ENCODE results near the gene ARL5A. TPM values are rescaled to one million over a fixed set of nuclear protein-coding genes. Genes with fewer than 3 reads are reported as not detected.

Gene ARL5A
- polyA plus RNA-seq, 2 of the 4 experiments (the other 2 are of a cell fraction), result 28.4 to 29.5 TPM

DNA sequence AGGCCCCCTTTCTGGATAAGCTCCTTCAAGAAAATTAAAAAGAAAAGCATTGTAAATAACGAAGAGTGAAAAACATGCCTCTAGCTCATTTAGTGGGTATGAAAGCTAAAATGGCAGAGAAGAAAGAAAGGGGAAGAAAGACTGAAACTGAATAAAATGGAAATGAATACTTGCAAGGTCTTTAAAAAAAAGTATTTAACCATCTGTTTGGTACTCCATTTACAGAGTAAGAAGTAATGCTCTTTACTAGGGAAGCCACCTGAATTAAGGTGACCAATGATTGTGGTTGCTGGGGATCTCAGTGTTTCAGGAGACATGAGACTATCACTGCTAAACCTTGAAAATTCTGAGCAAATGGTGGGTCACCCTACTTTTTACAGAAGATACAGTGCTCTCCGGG is 17.7 kb upstream of the ARL5A start:
- no peak overlapping the region for H3K4me2 ChIP-seq
- no peak for TF ChIP-seq HOXB5 (CRISPR knock-in tag; IDR thresholded peaks at IDR 0.05)
- no peak for TF ChIP-seq GATA3 (IDR thresholded peaks at IDR 0.05; ENCODE audit: borderline replicate concordance)
- no peak for TF ChIP-seq SREBF2 (IDR thresholded peaks at IDR 0.05)
- TF ChIP-seq CBX8 (IDR thresholded peaks at IDR 0.05), result no peak
- TF ChIP-seq USF2 (IDR thresholded peaks at IDR 0.05), result no peak
- TF ChIP-seq, protein P1, sequence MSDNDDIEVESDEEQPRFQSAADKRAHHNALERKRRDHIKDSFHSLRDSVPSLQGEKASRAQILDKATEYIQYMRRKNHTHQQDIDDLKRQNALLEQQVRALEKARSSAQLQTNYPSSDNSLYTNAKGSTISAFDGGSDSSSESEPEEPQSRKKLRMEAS (IDR thresholded peaks at IDR 0.05), result no peak
- TF ChIP-seq, protein P2, sequence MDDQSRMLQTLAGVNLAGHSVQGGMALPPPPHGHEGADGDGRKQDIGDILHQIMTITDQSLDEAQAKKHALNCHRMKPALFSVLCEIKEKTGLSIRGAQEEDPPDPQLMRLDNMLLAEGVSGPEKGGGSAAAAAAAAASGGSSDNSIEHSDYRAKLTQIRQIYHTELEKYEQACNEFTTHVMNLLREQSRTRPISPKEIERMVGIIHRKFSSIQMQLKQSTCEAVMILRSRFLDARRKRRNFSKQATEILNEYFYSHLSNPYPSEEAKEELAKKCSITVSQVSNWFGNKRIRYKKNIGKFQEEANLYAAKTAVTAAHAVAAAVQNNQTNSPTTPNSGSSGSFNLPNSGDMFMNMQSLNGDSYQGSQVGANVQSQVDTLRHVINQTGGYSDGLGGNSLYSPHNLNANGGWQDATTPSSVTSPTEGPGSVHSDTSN (IDR thresholded peaks at IDR 0.05), result no peak
- no peak for TF ChIP-seq ESRRA (IDR thresholded peaks at IDR 0.05; ENCODE audit: borderline replicate concordance, low read length)
- TF ChIP-seq MAFK (IDR thresholded peaks at IDR 0.05; ENCODE audit: partially characterized antibody), result no peak
- no peak for TF ChIP-seq CBX2 (IDR thresholded peaks at IDR 0.05; ENCODE audit: borderline replicate concordance, low read depth)
- TF ChIP-seq EP300 (IDR thresholded peaks at IDR 0.05), result no peak
- no peak for TF ChIP-seq RNF2 (IDR thresholded peaks at IDR 0.05; ENCODE audit: borderline replicate concordance, low read depth)
- TF ChIP-seq NPAS2 (CRISPR knock-in tag; IDR thresholded peaks at IDR 0.05; ENCODE audit: borderline replicate concordance), result no peak
- TF ChIP-seq RCOR1 (IDR thresholded peaks at IDR 0.05; ENCODE audit: low read depth, low read length), result no peak
- TF ChIP-seq CHD4 (IDR thresholded peaks at IDR 0.05; ENCODE audit: borderline replicate concordance), result no peak
- no peak for TF ChIP-seq ZC3H11A (IDR thresholded peaks at IDR 0.05)
- TF ChIP-seq, protein P3, sequence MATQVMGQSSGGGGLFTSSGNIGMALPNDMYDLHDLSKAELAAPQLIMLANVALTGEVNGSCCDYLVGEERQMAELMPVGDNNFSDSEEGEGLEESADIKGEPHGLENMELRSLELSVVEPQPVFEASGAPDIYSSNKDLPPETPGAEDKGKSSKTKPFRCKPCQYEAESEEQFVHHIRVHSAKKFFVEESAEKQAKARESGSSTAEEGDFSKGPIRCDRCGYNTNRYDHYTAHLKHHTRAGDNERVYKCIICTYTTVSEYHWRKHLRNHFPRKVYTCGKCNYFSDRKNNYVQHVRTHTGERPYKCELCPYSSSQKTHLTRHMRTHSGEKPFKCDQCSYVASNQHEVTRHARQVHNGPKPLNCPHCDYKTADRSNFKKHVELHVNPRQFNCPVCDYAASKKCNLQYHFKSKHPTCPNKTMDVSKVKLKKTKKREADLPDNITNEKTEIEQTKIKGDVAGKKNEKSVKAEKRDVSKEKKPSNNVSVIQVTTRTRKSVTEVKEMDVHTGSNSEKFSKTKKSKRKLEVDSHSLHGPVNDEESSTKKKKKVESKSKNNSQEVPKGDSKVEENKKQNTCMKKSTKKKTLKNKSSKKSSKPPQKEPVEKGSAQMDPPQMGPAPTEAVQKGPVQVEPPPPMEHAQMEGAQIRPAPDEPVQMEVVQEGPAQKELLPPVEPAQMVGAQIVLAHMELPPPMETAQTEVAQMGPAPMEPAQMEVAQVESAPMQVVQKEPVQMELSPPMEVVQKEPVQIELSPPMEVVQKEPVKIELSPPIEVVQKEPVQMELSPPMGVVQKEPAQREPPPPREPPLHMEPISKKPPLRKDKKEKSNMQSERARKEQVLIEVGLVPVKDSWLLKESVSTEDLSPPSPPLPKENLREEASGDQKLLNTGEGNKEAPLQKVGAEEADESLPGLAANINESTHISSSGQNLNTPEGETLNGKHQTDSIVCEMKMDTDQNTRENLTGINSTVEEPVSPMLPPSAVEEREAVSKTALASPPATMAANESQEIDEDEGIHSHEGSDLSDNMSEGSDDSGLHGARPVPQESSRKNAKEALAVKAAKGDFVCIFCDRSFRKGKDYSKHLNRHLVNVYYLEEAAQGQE (IDR thresholded peaks at IDR 0.05), result no peak
- H3K9me3 ChIP-seq, result no peaks in the 10 kb centered on the region
- ChIA-PET POLR2A (no interaction called here), CTCF (interaction anchor here (1.2 kb wide), 1 partner anchor 18 kb away, joined by 3 read pairs; the partner anchor contains the start of gene ARL5A)
- DNase-seq (ENCODE audit: low read depth in 1 of 2, low spot score in 1 of 2) (no peak), FAIRE-seq (no peak), ATAC-seq (no peak)
- H3K4me1 ChIP-seq, result peaks cover 10% of the 10 kb centered on the region
- H3K4me3 ChIP-seq, result no peak overlapping the region
- H3K27ac ChIP-seq, result no peak overlapping the region
- WGBS (ENCODE audit: missing lambda C conversion rate), result 71% methylated on average over 2 of the region's 2 CpGs

DNA sequence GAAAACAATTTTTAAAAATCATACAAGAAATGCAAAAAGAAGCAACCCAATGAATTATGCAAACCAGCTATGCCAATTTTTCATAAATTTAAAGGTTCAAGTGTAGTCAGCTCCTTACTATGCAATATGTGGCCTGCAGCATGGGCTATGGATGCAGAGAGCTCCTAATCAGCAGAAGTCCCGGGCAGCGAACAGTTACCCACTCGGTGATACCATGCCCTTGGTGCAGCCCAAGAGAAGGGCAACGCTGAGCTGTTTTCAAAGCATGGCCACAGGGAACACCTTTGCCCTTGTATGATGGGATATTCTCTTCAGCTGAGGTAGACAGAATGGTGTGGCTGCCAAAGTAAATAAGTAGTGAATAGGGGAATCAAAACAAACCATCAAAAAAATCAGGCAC is 17.3 kb upstream of the ARL5A start:
- Histone ChIP-seq H3K27ac (no peak overlapping the region), H3K9me3 (no peaks in the 10 kb centered on the region), H3K4me3 (no peak overlapping the region), H3K4me2 (no peak overlapping the region), H3K4me1 (peaks cover 10% of the 10 kb centered on the region)
- ChIA-PET POLR2A (interaction anchor here (0.7 kb wide), 1 partner anchor 17 kb away, joined by 3 read pairs; the partner anchor contains the start of gene ARL5A), CTCF (interaction anchor here (1.2 kb wide), 1 partner anchor 17 kb away, joined by 3 read pairs; the partner anchor contains the start of gene ARL5A)
- FAIRE-seq (no peak), ATAC-seq (no peak), DNase-seq (ENCODE audit: low read depth in 1 of 2, low spot score in 1 of 2) (no peak)
- WGBS (ENCODE audit: missing lambda C conversion rate), result 59% methylated on average over 4 of the region's 4 CpGs
- TF ChIP-seq TP53 (CRISPR knock-in tag; IDR thresholded peaks at IDR 0.05) (no peak), HDAC2 (IDR thresholded peaks at IDR 0.05) (no peak), BCL3 (IDR thresholded peaks at IDR 0.05) (no peak), ESRRA (IDR thresholded peaks at IDR 0.05; ENCODE audit: borderline replicate concordance, low read length) (no peak), NFE2L2 (conservative IDR thresholded peaks at IDR 0.05; ENCODE audit: low read length) (no peak), EP300 (IDR thresholded peaks at IDR 0.05) (no peak), HOXA7 (CRISPR knock-in tag; IDR thresholded peaks at IDR 0.05) (no peak), ZNF302 (CRISPR knock-in tag; IDR thresholded peaks at IDR 0.05) (no peak), NR3C1 (IDR thresholded peaks at IDR 0.05) (no peak), TFCP2L1 (CRISPR knock-in tag; IDR thresholded peaks at IDR 0.05) (no peak), CEBPB (IDR thresholded peaks at IDR 0.05) (no peak), RCOR1 (IDR thresholded peaks at IDR 0.05; ENCODE audit: low read depth, low read length) (no peak), POLR2AphosphoS2 (conservative IDR thresholded peaks at IDR 0.05; ENCODE audit: low read length) (no peak)
- TF ChIP-seq, protein P3 (IDR thresholded peaks at IDR 0.05), result no peak

All from A549 (cell line).